ENCODE measurements around the gene HNRNPM.

Gene HNRNPM

DNA sequence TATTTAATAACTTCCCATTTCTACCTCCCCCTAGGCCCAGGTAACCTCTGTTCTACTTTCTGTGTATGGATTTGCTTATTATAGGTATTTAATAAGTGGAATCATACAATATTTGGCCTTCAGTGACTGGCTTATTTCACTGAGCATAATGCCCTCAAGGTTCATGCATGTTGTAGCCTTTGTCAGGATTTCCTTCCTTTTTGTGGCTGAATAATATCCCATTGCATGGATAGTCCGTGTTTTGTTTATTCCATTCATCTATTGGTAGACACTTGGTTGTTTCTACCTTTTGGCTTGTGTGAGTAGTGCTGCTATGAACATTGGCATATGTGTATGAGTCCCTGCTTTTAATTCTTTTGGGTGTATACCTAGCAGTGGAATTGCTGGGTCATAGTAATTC is 9.4 kb downstream of the HNRNPM start:
- no peak for DNase-seq (ENCODE audit: extremely low read depth, low read depth)
- no peak overlapping the region for H3K4me3 ChIP-seq (replicated peaks; ENCODE audit: low read depth, low read length)
- TF ChIP-seq, protein P1, sequence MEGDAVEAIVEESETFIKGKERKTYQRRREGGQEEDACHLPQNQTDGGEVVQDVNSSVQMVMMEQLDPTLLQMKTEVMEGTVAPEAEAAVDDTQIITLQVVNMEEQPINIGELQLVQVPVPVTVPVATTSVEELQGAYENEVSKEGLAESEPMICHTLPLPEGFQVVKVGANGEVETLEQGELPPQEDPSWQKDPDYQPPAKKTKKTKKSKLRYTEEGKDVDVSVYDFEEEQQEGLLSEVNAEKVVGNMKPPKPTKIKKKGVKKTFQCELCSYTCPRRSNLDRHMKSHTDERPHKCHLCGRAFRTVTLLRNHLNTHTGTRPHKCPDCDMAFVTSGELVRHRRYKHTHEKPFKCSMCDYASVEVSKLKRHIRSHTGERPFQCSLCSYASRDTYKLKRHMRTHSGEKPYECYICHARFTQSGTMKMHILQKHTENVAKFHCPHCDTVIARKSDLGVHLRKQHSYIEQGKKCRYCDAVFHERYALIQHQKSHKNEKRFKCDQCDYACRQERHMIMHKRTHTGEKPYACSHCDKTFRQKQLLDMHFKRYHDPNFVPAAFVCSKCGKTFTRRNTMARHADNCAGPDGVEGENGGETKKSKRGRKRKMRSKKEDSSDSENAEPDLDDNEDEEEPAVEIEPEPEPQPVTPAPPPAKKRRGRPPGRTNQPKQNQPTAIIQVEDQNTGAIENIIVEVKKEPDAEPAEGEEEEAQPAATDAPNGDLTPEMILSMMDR (IDR thresholded peaks at IDR 0.05; ENCODE audit: low read depth, low read length, missing control alignments) = no peak

DNA sequence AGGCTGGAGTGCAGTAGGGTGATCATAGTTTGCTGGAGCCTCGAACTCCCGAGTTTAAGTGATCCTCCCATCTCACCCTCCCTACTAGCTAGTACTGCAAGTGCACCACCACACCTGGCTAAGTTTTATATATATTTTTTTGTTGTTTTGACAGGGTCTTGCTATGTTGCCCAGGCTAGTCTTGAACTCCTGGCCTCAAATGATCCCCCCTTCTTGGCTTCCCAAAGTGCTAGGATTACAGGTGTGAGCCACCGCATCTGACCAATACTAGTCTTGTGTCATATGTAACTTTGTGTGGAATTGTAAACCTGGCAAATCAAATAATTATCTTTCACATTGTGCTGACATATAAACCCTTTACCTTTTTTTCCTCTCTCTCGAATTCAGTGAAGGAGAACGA is 10.2 kb downstream of the HNRNPM start:
- H3K4me3 ChIP-seq (replicated peaks; ENCODE audit: low read depth, low read length) = no peak overlapping the region
- DNase-seq (ENCODE audit: extremely low read depth, low read depth) = no peak
- TF ChIP-seq, protein P1 (IDR thresholded peaks at IDR 0.05; ENCODE audit: low read depth, low read length, missing control alignments) = no peak

DNA sequence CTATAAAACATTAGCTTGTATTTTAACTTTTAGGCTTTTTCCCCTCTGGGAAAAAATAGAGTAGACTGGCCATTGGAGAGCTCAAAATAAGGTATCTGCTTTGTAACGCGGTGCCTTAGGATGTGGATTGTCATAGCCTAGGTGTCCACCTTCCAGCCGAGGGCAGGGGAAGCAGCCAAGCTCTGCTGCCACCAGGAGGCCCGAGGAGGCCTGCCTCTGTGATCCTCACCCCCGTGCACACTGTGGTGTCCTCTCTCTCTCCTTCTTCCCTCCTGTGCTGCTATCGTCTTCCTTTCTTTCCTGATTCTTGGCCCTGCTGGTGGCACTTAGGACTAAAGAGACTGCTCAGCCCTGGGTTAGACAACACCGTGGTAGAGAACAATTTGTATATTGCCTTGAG is 11.3 kb downstream of the HNRNPM start:
- DNase-seq (ENCODE audit: extremely low read depth, low read depth) = no peak
- H3K4me3 ChIP-seq (replicated peaks; ENCODE audit: low read depth, low read length) = no peak overlapping the region
- TF ChIP-seq, protein P1 (IDR thresholded peaks at IDR 0.05; ENCODE audit: low read depth, low read length, missing control alignments) = peak; percentile 9

DNA sequence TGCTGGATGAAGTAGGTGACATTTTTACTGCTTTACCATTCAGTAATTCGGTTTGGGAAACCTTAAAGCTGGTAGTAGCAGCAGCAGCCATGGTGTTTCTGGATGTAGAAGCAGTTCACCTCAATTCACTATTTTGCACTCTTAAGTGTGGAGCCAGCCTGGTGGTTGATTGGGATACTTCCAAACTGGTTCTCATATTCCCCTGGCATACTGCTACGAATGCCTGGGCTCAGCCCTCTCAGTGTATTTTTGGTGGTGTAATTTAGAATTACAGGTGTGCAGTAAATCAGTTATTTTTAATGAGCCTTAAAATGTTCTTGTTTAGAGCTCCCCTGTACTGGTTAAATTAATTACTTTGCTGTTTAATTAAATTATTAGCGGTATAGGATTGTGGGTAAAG is 12.4 kb downstream of the HNRNPM start:
- TF ChIP-seq, protein P1 (IDR thresholded peaks at IDR 0.05; ENCODE audit: low read depth, low read length, missing control alignments) = no peak
- no peak for DNase-seq (ENCODE audit: extremely low read depth, low read depth)
- H3K4me3 ChIP-seq (replicated peaks; ENCODE audit: low read depth, low read length) = no peak overlapping the region

DNA sequence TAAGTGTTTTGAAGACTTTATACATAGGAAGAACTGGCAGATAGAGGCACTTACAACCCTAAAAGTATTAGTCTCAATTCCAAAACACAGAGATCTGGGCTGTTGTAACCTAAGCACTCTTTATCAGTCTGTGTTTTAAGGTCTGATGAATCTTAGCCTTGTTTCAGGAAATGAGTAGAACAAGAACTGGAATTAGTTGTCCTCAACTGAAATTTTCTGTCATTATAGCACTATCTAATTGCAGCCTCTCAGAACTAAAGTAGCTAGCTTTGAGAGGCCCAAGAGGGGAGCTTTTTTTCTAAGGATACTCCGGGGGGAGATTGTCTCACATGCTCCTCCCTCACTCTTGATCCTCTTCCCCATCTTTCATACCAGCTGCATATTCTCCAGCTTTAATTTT is 13.1 kb downstream of the HNRNPM start:
- DNase-seq (ENCODE audit: extremely low read depth, low read depth) = no peak
- H3K4me3 ChIP-seq (replicated peaks; ENCODE audit: low read depth, low read length) = no peak overlapping the region
- TF ChIP-seq, protein P1 (IDR thresholded peaks at IDR 0.05; ENCODE audit: low read depth, low read length, missing control alignments) = no peak

DNA sequence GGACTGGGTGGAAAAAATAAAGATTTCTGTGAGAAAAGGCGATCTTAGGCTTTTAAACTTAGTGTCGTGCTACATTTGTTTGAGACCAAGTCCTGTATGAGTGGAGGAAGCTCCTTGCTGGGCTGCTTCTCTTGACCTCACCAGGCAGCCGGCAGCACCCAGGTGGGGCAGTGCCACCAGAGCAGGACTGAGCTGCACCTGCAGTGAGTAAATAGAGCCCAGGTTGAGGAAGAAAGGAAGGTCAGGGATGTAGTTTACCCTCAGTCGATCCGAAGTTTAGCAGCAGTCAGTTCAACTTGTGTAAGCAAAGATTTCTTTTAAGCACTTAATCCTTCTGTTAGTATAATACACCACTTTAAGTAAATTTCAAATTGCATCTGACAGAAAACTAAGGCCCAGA is 13.6 kb downstream of the HNRNPM start:
- no peak overlapping the region for H3K4me3 ChIP-seq (replicated peaks; ENCODE audit: low read depth, low read length)
- TF ChIP-seq, protein P1 (IDR thresholded peaks at IDR 0.05; ENCODE audit: low read depth, low read length, missing control alignments) = no peak
- no peak for DNase-seq (ENCODE audit: extremely low read depth, low read depth)

DNA sequence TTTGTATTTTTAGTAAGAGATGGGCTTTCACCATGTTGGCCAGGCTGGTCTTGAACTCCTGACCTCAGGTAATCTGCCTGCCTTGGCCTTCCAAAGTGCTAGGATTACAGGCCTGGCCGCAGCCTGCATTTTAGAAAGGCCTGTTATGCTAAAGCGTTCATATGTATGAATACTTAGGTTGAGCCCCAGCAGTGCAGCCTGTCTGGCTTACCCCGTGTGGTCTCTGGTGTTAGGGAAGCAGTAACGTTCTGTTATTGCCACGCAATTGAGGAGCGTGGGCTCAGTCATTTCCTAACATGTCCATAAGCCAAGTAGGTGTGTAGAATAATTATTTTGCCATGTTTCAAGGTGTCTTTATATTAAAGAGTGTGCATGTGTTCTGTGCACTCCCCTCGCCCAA is 14.3 kb downstream of the HNRNPM start:
- DNase-seq (ENCODE audit: extremely low read depth, low read depth) = no peak
- H3K4me3 ChIP-seq (replicated peaks; ENCODE audit: low read depth, low read length) = no peak overlapping the region; the same call in 1 of the 2 replicates
- TF ChIP-seq, protein P1 (IDR thresholded peaks at IDR 0.05; ENCODE audit: low read depth, low read length, missing control alignments) = no peak
